Heart right ventricle (tissue), 16 donors: ENCODE results near the gene PKNOX2. TPM values are rescaled to one million over a fixed set of nuclear protein-coding genes. Genes with fewer than 3 reads are reported as not detected.

Source experiments
- ATAC-seq, 8 donors: fragments of 200-7000 bp; cut with Tn5 transposase; one replicate each; pipeline ENCODE4 v1.9.1; 2020; ENCODE audit warnings: mild to moderate bottlenecking in 8 of 8, moderate library complexity in 8 of 8, moderate number of reproducible peaks in 1 of 8
- DNase-seq, 2 donors: peaks; one replicate each; pipeline ENCODE4 v3.0.0-alpha.2; 2020
- H3K27ac ChIP-seq, 10 donors: fragments of 200-600 bp; sonication (generic) in 2 of 10; one replicate each; pipeline versions ENCODE4 v1.5.0 to v1.8.0; 2020 to 2022; ENCODE audit warnings: mild to moderate bottlenecking in 3 of 10
- H3K27me3 ChIP-seq, 7 donors: fragments of 200-600 bp; one replicate each; pipeline ENCODE4 v1.8.0; 2021 to 2022; ENCODE audit warnings: mild to moderate bottlenecking in 2 of 7
- H3K36me3 ChIP-seq, 9 donors: fragments of 200-600 bp; sonication (generic) in 1 of 9; one replicate each; pipeline versions ENCODE4 v1.5.0 to v1.8.0; 2020 to 2022; ENCODE audit warnings: mild to moderate bottlenecking in 2 of 9
- H3K4me1 ChIP-seq, 9 donors: fragments of 200-600 bp; sonication (generic) in 1 of 9; one replicate each; pipeline versions ENCODE4 v1.5.0 to v1.8.0; 2020 to 2022; ENCODE audit warnings: mild to moderate bottlenecking in 4 of 9
- H3K4me3 ChIP-seq, 10 donors: fragments of 200-600 bp; sonication (generic) in 2 of 10; one replicate each; pipeline versions ENCODE4 v1.5.0 to v1.8.0; 2020 to 2022; ENCODE audit warnings: mild to moderate bottlenecking in 7 of 10, moderate library complexity in 2 of 10
- H3K9me3 ChIP-seq, 11 donors: fragments of 200-600 bp in 10 of 11; sonication (generic) in 2 of 11; one replicate each; pipeline versions ENCODE4 v1.5.0 to v1.8.0; 2013 to 2022; ENCODE audit warnings: mild to moderate bottlenecking in 2 of 11, control low read depth in 1 of 11, moderate library complexity in 1 of 11
- CTCF ChIP-seq, 9 donors: fragments of 200-600 bp; sonication (generic) in 2 of 9; IDR thresholded peaks; one replicate each; pipeline versions ENCODE4 v1.5.0 to v1.8.0; 2021 to 2022; ENCODE audit warnings: antibody characterized with exemption in 9 of 9, mild to moderate bottlenecking in 5 of 9, moderate library complexity in 1 of 9
- WGBS, 2 donors: extraction: QIAGEN DNeasy Blood & Tissue Kit; methylation state at CpG; one replicate each; pipeline ENCODE4 v1.1.7; 2013; ENCODE audit warnings: inconsistent platforms in 1 of 2; 5-methylcytosine and 5-hydroxymethylcytosine counted together
- intact Hi-C, 10 donors: fragments of 100-400 bp; cut with DNase I; formaldehyde crosslinking; loops; one replicate each; pipeline versions ENCODE4 v1.11.1 to v1.14.2; 2022
- polyA plus RNA-seq, 2 donors: library from polyadenylated mRNA; stranded (reverse); fragments of 200-250 nt; gene quantifications; one replicate each; pipeline ENCODE4 v1.2.3, GENCODE V29; 2013
- total RNA-seq, 10 donors: library from RNA; stranded (reverse); fragmentation: NEBNext Ultra II Directional in 3 of 10; extraction: Animal tissue kit (Norgen Biotek cat#: 25700) in 3 of 10; gene quantifications; one replicate each; pipeline versions ENCODE4 v1.2.1 to v1.2.4, GENCODE V29; 2021 to 2023
- donor health status: Arrhythmogenic right ventricular cardiomyopathy.
- donor health status: ischemic (EF 13 %, LVEDD 7.1; RV severe dilation, severe dysfunction).
- donor health status: healthy with polysubstance abuse.
- donor health status: DM: no; HTN: yes; CAD: no.
- donor health status: DM: no; HTN: no; CAD: no.
- donor health status: ischemic (EF 25% LVEDD 6.9; RV normal size, moderate dysfunction).
- donor health status: ischemic (EF 25% LVEDD 5.7; RV mildly dilated, moderate dysfunction).
- donor health status: healthy.
- donor health status: DM: yes; HTN: yes; CAD: no.
- donor health status: Ischemic cardiomyopathy.
- donor health status: ischemic (EF 35%, LVEDD 5.7; RV mildly dilated, moderate dysfunction).
- donor health status: nonischemic (EF 11% LVEDD 7.7; RV severe dilation, severe dysfunction).
- donor health status: DM: yes; HTN: yes; CAD: no.
- donor health status: PGD.
- donor health status: ischemic (EF 29% LVEDD 5.4; RV normal size, mild dysfunction).
- donor health status: nonischemic (EF 23%, LVEDD 6.1; RV moderate dilation, normal function).

The PKNOX2 gene
- total and polyA plus RNA-seq, 12 donors, result 2.5 to 5.8 (median 4.5) TPM

DNA sequence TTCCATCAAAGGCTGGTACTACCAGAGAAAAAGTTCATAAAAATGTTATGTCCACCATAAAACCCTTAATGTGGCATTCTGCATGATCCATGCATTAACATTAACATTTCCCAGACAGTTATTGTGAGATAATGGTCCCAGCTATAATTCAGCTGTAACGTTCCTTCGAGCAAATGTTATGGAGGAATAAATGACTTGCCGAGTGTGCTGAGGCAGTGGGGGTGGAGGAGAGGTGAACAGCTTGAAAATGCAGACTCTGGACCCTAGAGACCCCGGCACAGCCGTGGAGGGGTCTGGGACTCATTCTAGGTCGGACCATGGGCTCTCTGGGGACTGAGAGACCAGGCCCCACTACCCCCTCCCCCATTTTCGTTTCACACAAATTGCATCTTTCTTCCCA lies 141.9 kb downstream of the PKNOX2 start:
- WGBS, 2 donors, result 86 to 91% methylated on average over 7 of the region's 7 CpGs
- Histone ChIP-seq H3K36me3 (no peaks in the 10 kb centered on the region), H3K27me3 (no peaks in the 10 kb centered on the region), H3K9me3 (no peaks in the 10 kb centered on the region), H3K4me1 (peaks cover 0 to 8% (median 0%) of the 10 kb centered on the region in 9 donors), H3K4me3 (no peak overlapping the region), H3K27ac (no peak overlapping the region)
- intact Hi-C loops, result no loop called here
- ATAC-seq (no peak), DNase-seq (no peak)
- TF ChIP-seq CTCF (IDR thresholded peaks at IDR 0.05), result no peak

DNA sequence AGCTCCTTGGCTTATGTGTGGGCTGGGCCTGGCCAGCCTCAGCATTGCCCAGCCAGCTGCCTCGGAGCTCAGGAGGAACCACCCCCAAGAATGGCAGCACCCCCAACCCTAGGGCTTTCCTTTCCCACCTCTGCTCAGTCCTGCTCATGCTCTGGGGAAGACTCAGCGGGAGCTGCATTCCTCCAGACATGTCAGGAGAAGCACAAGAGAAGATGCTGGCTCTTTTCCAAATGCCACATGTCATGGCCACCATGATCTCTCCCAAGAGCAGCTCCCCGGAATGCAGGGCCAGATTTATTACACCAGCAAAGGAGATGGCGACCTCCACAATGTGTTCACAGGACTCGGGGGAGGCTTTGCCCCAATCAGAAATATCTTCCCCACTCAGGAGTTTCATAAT lies 143.7 kb downstream of the PKNOX2 start:
- Histone ChIP-seq H3K27me3 (no peaks in the 10 kb centered on the region), H3K4me3 (no peak overlapping the region), H3K9me3 (no peaks in the 10 kb centered on the region), H3K36me3 (no peaks in the 10 kb centered on the region), H3K27ac (no peak overlapping the region), H3K4me1 (peaks cover 0 to 10% (median 1%) of the 10 kb centered on the region in 9 donors)
- WGBS, 2 donors, result 78 to 89% methylated on average over 5 of the region's 5 CpGs
- DNase-seq (no peak), ATAC-seq (no peak)
- intact Hi-C loops, result no loop called here
- TF ChIP-seq CTCF (IDR thresholded peaks at IDR 0.05), result no peak

DNA sequence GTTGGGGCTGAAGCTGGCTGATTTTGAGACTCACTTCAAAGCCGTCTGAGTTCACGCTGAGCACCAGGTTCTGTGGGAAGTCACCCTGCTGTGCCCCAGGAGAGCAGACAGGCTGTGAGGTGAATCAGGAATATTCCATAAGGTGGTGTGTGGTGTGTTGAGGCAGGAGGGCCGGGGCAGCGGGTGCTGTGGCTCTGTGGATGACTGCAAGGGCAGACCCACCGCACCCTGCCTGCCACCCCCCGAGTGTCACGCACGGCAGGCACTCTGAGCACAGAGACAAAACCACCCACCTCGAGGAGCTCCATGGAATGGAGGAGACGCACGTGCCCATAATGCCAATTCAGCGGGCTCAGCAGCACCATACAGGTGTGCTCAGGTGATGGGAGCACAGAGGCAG lies 147.8 kb downstream of the PKNOX2 start:
- DNase-seq (no peak), ATAC-seq (no peak)
- no peaks in the 10 kb centered on the region for H3K27me3 ChIP-seq
- no peak for TF ChIP-seq CTCF (IDR thresholded peaks at IDR 0.05)
- intact Hi-C loops, result no loop called here
- H3K9me3 ChIP-seq, result peaks cover 0 to 3% (median 0%) of the 10 kb centered on the region in 11 donors
- H3K36me3 ChIP-seq, result no peaks in the 10 kb centered on the region
- peaks cover 0 to 33% (median 26%) of the 10 kb centered on the region in 9 donors for H3K4me1 ChIP-seq
- H3K4me3 ChIP-seq, result no peak overlapping the region
- H3K27ac ChIP-seq, result no peak overlapping the region
- 91 to 96% methylated on average over 12 of the region's 12 CpGs for WGBS, 2 donors

GRCh38 chr11:125312812-125313211 lies 148.3 kb downstream of the PKNOX2 start:
- Histone ChIP-seq H3K4me3 (no peak overlapping the region), H3K9me3 (peaks cover 0 to 6% (median 0%) of the 10 kb centered on the region in 11 donors), H3K36me3 (no peaks in the 10 kb centered on the region), H3K27ac (no peak overlapping the region), H3K27me3 (no peaks in the 10 kb centered on the region), H3K4me1 (peaks cover 0 to 33% (median 26%) of the 10 kb centered on the region in 9 donors)
- WGBS, 2 donors, result 92 to 96% methylated on average over 9 of the region's 9 CpGs
- no peak for TF ChIP-seq CTCF (IDR thresholded peaks at IDR 0.05)
- intact Hi-C loops, result no loop called here
- ATAC-seq, result no peak
- DNase-seq, result no peak
